ENCODE data around the gene COX11.

The COX11 gene

GRCh38 chr17:54980375-54980774 is 11.9 kb upstream of the COX11 start:
- Histone ChIP-seq H3K36me3 (replicated peaks) (no peaks in the 10 kb centered on the region), H3K27me3 (replicated peaks) (no peaks in the 10 kb centered on the region), H3K4me3 (ENCODE audit: low read depth, low read length) (no peak overlapping the region), H3K27ac (no peak overlapping the region)
- DNase-seq: no peak
- no peak for TF ChIP-seq CTCF (IDR thresholded peaks at IDR 0.05; ENCODE audit: low read depth, low read length, missing control alignments)
- in situ Hi-C loops (cut with HindIII; ENCODE audit: low pct_ligation_motif_present, low sequenced_read_pairs): no loop called here

GRCh38 chr17:54979657-54980056 is 11.2 kb upstream of the COX11 start:
- no peaks in the 10 kb centered on the region for H3K27me3 ChIP-seq (replicated peaks)
- no peak for TF ChIP-seq CTCF (IDR thresholded peaks at IDR 0.05; ENCODE audit: low read depth, low read length, missing control alignments)
- no peak for DNase-seq
- in situ Hi-C loops (cut with HindIII; ENCODE audit: low pct_ligation_motif_present, low sequenced_read_pairs): no loop called here
- H3K4me3 ChIP-seq (ENCODE audit: low read depth, low read length): no peak overlapping the region
- H3K36me3 ChIP-seq (replicated peaks): no peaks in the 10 kb centered on the region
- no peak overlapping the region for H3K27ac ChIP-seq

- in situ Hi-C loops (cut with HindIII; ENCODE audit: low pct_ligation_motif_present, low sequenced_read_pairs): no loop called here
Measured at GRCh38 chr17:54977744-54978143, 9.3 kb upstream of the COX11 start.

GRCh38 chr17:54976316-54976715 is 7.9 kb upstream of the COX11 start:
- Histone ChIP-seq H3K4me3 (ENCODE audit: low read depth, low read length) (no peak overlapping the region), H3K36me3 (replicated peaks) (no peaks in the 10 kb centered on the region), H3K27ac (no peak overlapping the region), H3K27me3 (replicated peaks) (no peaks in the 10 kb centered on the region)
- in situ Hi-C loops (cut with HindIII; ENCODE audit: low pct_ligation_motif_present, low sequenced_read_pairs): no loop called here
- no peak for TF ChIP-seq CTCF (IDR thresholded peaks at IDR 0.05; ENCODE audit: low read depth, low read length, missing control alignments)
- no peak for DNase-seq

More at GRCh38 chr17:54977744-54978143, 9.3 kb upstream of the COX11 start:
- H3K27ac ChIP-seq: no peak overlapping the region
- H3K36me3 ChIP-seq (replicated peaks): no peaks in the 10 kb centered on the region
- no peak overlapping the region for H3K4me3 ChIP-seq (ENCODE audit: low read depth, low read length)
- TF ChIP-seq CTCF (IDR thresholded peaks at IDR 0.05; ENCODE audit: low read depth, low read length, missing control alignments): no peak
- H3K27me3 ChIP-seq (replicated peaks): no peaks in the 10 kb centered on the region
- DNase-seq: no peak

GRCh38 chr17:54974759-54975158 is 6.3 kb upstream of the COX11 start:
- no peak for DNase-seq
- Histone ChIP-seq H3K27ac (no peak overlapping the region), H3K36me3 (replicated peaks) (no peaks in the 10 kb centered on the region), H3K27me3 (replicated peaks) (no peaks in the 10 kb centered on the region), H3K4me3 (ENCODE audit: low read depth, low read length) (no peak overlapping the region)
- in situ Hi-C loops (cut with HindIII; ENCODE audit: low pct_ligation_motif_present, low sequenced_read_pairs): no loop called here
- no peak for TF ChIP-seq CTCF (IDR thresholded peaks at IDR 0.05; ENCODE audit: low read depth, low read length, missing control alignments)

- TF ChIP-seq CTCF (IDR thresholded peaks at IDR 0.05; ENCODE audit: low read depth, low read length, missing control alignments): no peak
- DNase-seq: no peak
- Histone ChIP-seq H3K36me3 (replicated peaks) (no peaks in the 10 kb centered on the region), H3K4me3 (ENCODE audit: low read depth, low read length) (no peak overlapping the region), H3K27ac (no peak overlapping the region), H3K27me3 (replicated peaks) (no peaks in the 10 kb centered on the region)
- in situ Hi-C loops (cut with HindIII; ENCODE audit: low pct_ligation_motif_present, low sequenced_read_pairs): no loop called here
Measured at GRCh38 chr17:54972406-54973138, 4.1 kb upstream of the COX11 start.
